HL-60 (cell line): ENCODE data around the gene DPF3.

Experiments
- DNase-seq, 2 experiments: peaks; one replicate each; pipeline ENCODE4 v3.0.0-alpha.2; 2010 to 2020; ENCODE audit warnings: low read depth in 1 of 2, low spot score in 1 of 2
- H3K27ac ChIP-seq: fragments of 250-450 bp; sonication (Bioruptor Pico); replicated peaks from 2 replicates; pipeline ENCODE4 v1.5.1; 2020; ENCODE audit warnings: mild to moderate bottlenecking, moderate library complexity
- H3K27me3 ChIP-seq: fragments of 250-450 bp; sonication (Bioruptor Pico); 2 replicates; pipeline ENCODE4 v1.5.1; 2021; ENCODE audit warnings: mild to moderate bottlenecking, moderate library complexity; ENCODE audit not compliant: insufficient read depth, poor library complexity, severe bottlenecking
- H3K4me3 ChIP-seq: replicated peaks from 2 replicates; pipeline ENCODE4 v1.5.1; 2011; ENCODE audit warnings: mild to moderate bottlenecking, control low read depth, low read length; ENCODE audit not compliant: insufficient read depth
- GABPA ChIP-seq: IDR thresholded peaks from 2 replicates; pipeline ENCODE4 v1.6.1; 2012; ENCODE audit warnings: low read depth
- POLR2AphosphoS5 ChIP-seq: IDR thresholded peaks from 2 replicates; pipeline ENCODE4 v1.6.1; 2012; ENCODE audit warnings: low read depth
- SPI1 ChIP-seq: IDR thresholded peaks from 2 replicates; pipeline ENCODE4 v1.6.1; 2012; ENCODE audit warnings: low read depth, mild to moderate bottlenecking, borderline replicate concordance
- TF ChIP-seq, protein P1 (sequence below): IDR thresholded peaks from one replicate; pipeline ENCODE4 v1.5.1; 2011; ENCODE audit warnings: low read length, control low read depth, inconsistent platforms; ENCODE audit not compliant: insufficient read depth
- TF ChIP-seq, protein P2 (sequence below): IDR thresholded peaks from 2 replicates; pipeline ENCODE4 v1.6.1; 2012; ENCODE audit warnings: low read depth; ENCODE audit not compliant: insufficient replicate concordance

Gene DPF3

DNA sequence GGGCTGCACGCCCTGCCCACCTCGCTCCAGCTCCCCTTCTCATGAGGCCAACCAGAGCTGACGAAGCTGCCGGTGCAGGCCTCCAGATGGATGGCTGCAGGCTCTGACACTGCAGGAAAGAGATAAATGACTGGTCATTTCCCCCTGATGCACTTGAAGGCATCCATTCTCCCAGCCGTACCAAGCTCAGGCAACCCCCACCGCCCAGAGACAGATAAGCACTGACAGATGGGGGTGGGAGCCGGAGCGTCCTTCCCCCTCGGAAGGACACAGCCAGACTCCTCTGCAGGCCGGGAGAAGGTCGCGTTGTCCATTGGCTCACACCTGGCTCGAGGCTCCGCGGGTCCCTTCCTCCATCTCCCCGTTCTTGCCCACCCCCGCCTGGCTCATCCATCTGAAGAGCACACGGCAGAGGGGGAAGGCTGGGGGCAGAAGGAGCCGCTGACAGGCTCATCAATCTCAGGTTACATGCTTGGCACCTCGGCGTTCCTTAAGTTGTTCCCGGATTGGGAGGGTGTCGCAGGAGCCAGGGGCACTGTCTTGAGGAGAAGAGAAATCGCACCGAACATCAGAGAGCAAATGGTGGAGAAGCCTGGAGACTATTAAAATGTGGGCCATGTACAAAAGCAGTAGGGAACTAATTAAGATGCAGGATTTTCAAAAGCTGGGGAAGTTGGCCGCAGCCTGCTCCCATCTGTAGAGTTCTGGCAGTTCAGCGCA is 151.6 kb downstream of the DPF3 start:
- no peak overlapping the region for H3K27ac ChIP-seq
- no peak overlapping the region for H3K4me3 ChIP-seq
- TF ChIP-seq POLR2AphosphoS5, result no peak
- TF ChIP-seq, protein P1, sequence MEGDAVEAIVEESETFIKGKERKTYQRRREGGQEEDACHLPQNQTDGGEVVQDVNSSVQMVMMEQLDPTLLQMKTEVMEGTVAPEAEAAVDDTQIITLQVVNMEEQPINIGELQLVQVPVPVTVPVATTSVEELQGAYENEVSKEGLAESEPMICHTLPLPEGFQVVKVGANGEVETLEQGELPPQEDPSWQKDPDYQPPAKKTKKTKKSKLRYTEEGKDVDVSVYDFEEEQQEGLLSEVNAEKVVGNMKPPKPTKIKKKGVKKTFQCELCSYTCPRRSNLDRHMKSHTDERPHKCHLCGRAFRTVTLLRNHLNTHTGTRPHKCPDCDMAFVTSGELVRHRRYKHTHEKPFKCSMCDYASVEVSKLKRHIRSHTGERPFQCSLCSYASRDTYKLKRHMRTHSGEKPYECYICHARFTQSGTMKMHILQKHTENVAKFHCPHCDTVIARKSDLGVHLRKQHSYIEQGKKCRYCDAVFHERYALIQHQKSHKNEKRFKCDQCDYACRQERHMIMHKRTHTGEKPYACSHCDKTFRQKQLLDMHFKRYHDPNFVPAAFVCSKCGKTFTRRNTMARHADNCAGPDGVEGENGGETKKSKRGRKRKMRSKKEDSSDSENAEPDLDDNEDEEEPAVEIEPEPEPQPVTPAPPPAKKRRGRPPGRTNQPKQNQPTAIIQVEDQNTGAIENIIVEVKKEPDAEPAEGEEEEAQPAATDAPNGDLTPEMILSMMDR, result no peak
- no peak for TF ChIP-seq SPI1
- TF ChIP-seq, protein P2, sequence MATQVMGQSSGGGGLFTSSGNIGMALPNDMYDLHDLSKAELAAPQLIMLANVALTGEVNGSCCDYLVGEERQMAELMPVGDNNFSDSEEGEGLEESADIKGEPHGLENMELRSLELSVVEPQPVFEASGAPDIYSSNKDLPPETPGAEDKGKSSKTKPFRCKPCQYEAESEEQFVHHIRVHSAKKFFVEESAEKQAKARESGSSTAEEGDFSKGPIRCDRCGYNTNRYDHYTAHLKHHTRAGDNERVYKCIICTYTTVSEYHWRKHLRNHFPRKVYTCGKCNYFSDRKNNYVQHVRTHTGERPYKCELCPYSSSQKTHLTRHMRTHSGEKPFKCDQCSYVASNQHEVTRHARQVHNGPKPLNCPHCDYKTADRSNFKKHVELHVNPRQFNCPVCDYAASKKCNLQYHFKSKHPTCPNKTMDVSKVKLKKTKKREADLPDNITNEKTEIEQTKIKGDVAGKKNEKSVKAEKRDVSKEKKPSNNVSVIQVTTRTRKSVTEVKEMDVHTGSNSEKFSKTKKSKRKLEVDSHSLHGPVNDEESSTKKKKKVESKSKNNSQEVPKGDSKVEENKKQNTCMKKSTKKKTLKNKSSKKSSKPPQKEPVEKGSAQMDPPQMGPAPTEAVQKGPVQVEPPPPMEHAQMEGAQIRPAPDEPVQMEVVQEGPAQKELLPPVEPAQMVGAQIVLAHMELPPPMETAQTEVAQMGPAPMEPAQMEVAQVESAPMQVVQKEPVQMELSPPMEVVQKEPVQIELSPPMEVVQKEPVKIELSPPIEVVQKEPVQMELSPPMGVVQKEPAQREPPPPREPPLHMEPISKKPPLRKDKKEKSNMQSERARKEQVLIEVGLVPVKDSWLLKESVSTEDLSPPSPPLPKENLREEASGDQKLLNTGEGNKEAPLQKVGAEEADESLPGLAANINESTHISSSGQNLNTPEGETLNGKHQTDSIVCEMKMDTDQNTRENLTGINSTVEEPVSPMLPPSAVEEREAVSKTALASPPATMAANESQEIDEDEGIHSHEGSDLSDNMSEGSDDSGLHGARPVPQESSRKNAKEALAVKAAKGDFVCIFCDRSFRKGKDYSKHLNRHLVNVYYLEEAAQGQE, result no peak
- TF ChIP-seq GABPA, result no peak
- DNase-seq, result no peak
- no peaks in the 10 kb centered on the region for H3K27me3 ChIP-seq

DNA sequence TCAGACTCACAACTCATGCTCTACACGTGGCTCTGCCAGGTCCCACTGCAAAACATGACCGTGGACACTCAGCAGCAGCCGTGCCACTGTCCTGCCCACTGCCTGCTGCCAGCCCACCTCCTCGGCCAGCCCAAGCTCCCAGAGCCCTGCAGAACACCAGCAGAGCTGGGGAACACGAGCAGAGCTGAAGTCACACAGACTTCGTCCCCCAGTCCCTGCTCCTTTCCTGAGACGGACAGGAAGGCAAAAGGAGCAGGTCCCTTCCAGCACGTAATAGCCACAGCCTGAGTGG is 152.1 kb downstream of the DPF3 start:
- TF ChIP-seq GABPA, result no peak
- TF ChIP-seq, protein P1, result no peak
- TF ChIP-seq SPI1, result no peak
- TF ChIP-seq, protein P2, result no peak
- TF ChIP-seq POLR2AphosphoS5, result no peak
- Histone ChIP-seq H3K27ac (no peak overlapping the region), H3K4me3 (no peak overlapping the region), H3K27me3 (no peaks in the 10 kb centered on the region)
- no peak for DNase-seq

DNA sequence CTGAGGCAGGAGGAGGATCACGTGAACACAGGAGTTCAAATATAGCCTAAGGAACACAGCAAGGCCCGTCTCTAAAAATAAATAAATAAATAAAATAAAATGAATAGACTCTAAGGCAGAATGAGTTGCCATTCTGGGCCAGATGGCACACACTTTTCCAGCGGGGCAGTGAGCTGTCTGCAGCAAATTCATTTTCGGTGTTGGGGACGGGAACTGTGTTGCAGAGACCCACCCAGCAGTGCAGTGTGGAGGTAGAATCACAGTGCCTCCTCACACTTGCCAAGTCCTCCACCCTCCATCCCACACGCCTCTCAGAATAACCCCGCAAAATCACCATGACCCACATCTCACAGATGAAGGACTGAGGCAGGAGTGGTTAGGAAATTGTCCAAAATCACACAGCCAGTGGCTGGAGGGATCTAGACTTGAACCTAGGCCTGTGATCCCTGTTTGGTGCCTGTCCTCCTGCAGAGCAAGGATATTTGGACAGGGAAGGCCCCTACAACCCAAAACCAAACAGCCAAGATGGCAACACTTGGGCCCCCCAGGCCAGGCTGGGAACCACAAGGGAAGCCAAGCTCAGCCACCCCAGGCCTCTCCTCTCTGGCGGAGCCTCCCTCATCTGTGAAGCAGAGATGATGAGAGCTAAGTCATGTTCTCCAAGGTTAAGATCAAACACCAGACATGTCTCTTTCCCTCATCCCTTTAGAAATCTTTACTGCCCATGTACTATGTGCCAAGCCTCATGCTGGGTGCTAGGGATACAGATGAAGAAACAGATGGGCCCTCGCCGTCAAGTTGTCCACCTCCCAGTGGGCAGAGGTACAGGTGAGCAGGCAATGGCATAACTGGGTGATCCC is 152.7 kb downstream of the DPF3 start:
- DNase-seq, result no peak
- Histone ChIP-seq H3K27ac (no peak overlapping the region), H3K4me3 (no peak overlapping the region), H3K27me3 (no peaks in the 10 kb centered on the region)
- TF ChIP-seq POLR2AphosphoS5 (no peak), SPI1 (no peak), GABPA (no peak)
- TF ChIP-seq, protein P1, result no peak
- TF ChIP-seq, protein P2, result no peak
